HG03103 (cell line): ENCODE data around the gene NPR1.
"Not testable (repeated sequence)": the region's sequence is repeated elsewhere in the genome, so short reads cannot be mapped to it uniquely, and the experiment has no call there.

Source experiments
- ATAC-seq: cut with Tn5 transposase; IDR thresholded peaks from one replicate; pipeline ENCODE4 v1.9.1; 2021; ENCODE audit warnings: low read depth; ENCODE audit not compliant: unreplicated experiment

The NPR1 gene

GRCh38 chr1:153716211-153716610 is 37.7 kb downstream of the NPR1 start:
- ATAC-seq = not testable (repeated sequence)

- ATAC-seq = no peak
Measured at GRCh38 chr1:153717330-153717729, 38.8 kb downstream of the NPR1 start.

DNA sequence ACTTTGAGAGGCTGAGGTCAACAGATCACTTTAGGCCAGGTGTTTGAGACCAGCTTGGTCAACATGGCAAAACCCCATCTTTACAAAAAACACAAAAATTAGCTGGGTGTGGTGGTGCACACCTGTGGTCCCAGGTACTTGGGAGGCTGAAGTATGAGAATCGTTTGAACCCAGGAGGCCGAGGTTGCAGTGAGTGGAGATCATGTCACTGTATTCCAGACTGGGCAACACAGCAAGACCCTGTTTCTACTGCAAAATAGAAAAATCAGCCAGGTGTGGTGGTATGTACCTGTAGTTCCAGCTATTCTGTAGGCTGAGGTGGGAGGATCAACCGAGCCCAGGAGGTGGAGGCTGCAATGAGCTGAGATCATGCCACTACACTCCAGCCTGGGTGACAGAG is 45.2 kb downstream of the NPR1 start:
- ATAC-seq = no peak

DNA sequence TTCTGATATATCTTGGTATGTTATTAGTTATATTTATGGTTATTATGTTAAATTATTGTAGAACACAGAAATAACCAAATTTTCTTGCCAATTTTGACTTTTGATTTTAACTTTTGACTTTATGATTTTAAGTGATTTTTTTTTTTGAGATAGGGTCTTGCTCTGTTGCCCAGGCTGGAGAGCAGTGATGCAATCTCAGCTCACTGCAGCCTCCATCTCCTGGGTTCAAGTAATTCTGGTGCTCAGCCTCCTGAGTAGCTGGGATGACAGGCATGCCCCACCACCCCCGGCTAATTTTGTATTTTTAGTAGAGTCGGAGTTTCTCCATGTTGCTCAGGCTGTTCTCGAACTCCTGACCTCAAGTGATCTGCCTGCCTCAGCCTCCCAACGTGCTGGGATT is 46.1 kb downstream of the NPR1 start:
- ATAC-seq = not testable (repeated sequence)

DNA sequence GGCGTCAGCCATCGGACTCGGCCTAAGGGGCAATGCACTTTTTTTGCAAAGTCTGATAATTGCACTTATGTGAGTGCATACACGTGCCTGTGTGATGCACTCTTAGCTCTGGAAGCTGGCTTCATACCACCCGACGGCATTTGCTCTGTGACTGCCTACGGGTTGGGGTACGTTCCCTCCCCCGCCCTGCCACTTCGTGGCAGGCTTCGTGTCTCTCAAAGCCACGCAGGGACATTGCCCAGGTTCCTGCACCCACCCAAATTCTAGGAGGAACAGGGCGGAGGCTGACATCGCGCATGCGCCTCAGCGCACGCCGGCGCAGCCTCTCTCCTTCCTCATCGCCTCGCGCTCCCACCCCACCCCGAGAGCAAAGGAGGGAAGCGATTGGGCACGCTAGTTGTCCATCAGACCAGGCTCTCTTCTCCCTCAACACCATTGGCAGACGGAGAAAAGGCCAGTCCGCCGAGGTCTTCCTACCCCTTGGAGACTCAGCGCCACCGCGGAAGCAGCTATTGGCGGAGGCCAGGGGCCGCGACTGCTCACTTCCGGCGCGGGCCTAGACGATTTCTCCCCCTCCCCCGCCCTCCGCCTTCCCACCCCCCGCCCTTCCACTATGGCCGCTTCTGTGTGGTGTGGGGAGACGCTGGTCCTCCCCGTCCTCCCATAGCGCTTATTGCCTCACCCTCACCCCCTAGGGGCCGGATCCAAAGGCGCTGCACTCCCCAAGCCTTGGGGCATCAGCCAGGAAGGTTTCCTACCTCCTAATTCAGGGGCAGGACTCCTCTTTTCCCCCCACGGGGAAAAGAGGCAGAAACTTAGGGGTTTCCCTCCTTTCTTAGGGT is 49.2 kb downstream of the NPR1 start, which contains the start of gene INTS3:
TSS of gene INTS3 (plus strand) at position 588 of the 842 bp plus-strand sequence. CDS start 585 bp downstream, outside the sequence.
- peak; percentile 90 for ATAC-seq

GRCh38 chr1:153728305-153729066 is 50.0 kb downstream of the NPR1 start:
- no peak for ATAC-seq

- no peak for ATAC-seq
Measured at GRCh38 chr1:153730468-153730988, 52.0 kb downstream of the NPR1 start.

GRCh38 chr1:153733970-153734369 is 55.5 kb downstream of the NPR1 start:
- ATAC-seq = no peak

DNA sequence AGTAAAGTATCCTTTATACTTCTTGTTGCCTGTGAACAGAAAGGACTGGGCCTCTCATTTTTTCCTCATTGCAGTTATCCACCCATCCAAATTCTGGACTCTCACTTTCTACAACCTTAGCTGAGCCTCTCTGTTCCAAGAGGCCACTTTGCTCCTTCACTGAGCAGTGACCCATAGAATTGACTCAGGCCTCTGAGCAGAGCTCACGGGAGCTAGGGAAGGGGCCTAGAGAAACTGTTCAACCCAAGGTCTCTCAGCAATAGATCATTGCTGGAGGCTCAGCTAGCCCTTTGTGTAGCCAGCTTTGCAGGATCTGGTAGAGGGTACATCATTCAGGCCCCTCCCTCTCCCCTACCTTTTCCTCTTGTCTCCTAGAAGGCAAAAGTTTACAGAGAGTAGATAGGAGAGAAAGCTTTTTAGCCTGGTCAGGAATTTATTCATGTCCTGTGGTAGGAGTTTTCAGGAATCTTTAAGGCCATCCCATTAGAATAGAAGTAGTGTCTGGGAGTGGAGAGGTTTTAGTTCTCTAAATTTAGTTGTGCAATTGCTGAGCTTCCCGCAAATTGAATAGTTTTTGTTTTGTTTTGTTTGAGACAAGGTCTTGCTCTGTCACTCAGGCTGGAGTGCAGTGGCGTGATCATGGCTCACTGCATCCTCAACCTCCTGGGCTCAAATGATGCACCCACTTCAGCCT is 56.1 kb downstream of the NPR1 start:
- ATAC-seq = no peak

- ATAC-seq = no peak
Measured at GRCh38 chr1:153735090-153735420, 56.6 kb downstream of the NPR1 start.

- no peak for ATAC-seq
Measured at GRCh38 chr1:153741986-153742385, 63.5 kb downstream of the NPR1 start.

DNA sequence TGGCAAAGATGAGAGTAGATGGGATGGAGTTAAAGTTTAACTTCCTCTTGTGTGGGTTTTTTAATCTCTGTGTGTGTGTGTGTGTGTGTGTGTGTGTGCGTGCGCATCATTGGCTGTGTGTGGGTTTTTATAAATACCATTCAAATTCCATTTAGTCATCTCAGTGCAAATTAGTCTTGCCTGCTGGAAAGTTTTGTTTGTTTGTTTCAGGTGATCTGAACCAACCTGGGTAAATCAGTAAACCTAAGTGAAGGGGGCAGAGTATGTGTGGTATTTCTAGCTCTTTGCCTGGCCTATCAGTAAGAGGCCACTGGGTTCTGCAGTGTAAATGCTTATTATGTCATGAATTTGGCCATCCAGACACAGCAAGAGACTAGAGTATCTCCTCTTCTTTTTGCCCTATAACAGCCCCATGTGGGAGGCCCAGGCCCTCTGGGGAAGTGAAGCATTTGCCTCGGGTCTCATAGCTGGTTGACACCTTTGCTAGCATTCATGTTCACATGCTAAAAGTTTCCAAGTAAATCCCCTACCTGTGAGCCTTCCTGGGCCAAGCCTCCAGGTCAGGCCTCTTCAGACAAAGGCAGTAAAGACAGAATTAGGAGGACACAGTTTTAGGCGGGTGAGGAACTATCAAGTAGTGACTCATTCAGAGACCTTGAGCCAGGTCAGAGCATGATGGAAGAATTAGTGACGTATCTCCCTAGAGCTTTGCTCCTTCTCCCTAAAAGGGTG is 64.1 kb downstream of the NPR1 start:
- ATAC-seq = no peak
